Activated B cell treated with CpG ODN at 0.5 μM for 24 hours (primary cell): ENCODE data around the gene MTRR. TPM values are rescaled to one million over a fixed set of nuclear protein-coding genes. Genes with fewer than 3 reads are reported as not detected.

ENCODE experiments used
- ATAC-seq: fragments of 200-7000 bp; cut with Tn5 transposase; one replicate; pipeline ENCODE4 v1.10.0; 2021; ENCODE audit warnings: low read depth, mild to moderate bottlenecking, moderate library complexity
- CTCF ChIA-PET: fragments of 350-600 bp; sonication (Branson Sonifier 250); formaldehyde crosslinking; loops from one replicate; lab custom pipeline; 2021; ENCODE audit warnings: antibody characterized with exemption; lab: Charles Lee
- POLR2A ChIA-PET: fragments of 350-600 bp; sonication (Branson Sonifier 250); formaldehyde crosslinking; loops from one replicate; lab custom pipeline; 2021; ENCODE audit warnings: antibody characterized with exemption; lab: Charles Lee
- DNase-seq: peaks from one replicate; pipeline ENCODE4 v3.0.0; 2022
- H3K27ac Mint-ChIP-seq: one replicate; pipeline ENCODE4 v1.8.0; 2020; ENCODE audit warnings: mixed read lengths
- H3K27me3 Mint-ChIP-seq: one replicate; pipeline ENCODE4 v1.8.0; 2021; ENCODE audit warnings: mixed read lengths
- H3K36me3 Mint-ChIP-seq: one replicate; pipeline ENCODE4 v1.8.0; 2021; ENCODE audit warnings: low read depth, mixed read lengths
- H3K4me1 Mint-ChIP-seq: one replicate; pipeline ENCODE4 v1.8.0; 2021; ENCODE audit warnings: mixed read lengths
- H3K4me3 Mint-ChIP-seq: one replicate; pipeline ENCODE4 v1.8.0; 2020; ENCODE audit warnings: mild to moderate bottlenecking, mixed read lengths
- H3K9me3 Mint-ChIP-seq: one replicate; pipeline ENCODE4 v1.8.0; 2020; ENCODE audit warnings: mixed read lengths
- intact Hi-C: fragments of 100-400 bp; cut with micrococcal nuclease; formaldehyde crosslinking; loops from one replicate; pipeline ENCODE4 v1.15.1; 2024
- total RNA-seq: library from RNA; stranded (reverse); gene quantifications from 2 replicates; pipeline ENCODE4 v1.2.3, GENCODE V29; 2022
- TF ChIP-seq, protein P1 (sequence below): fragments of 200-600 bp; IDR thresholded peaks from one replicate; pipeline ENCODE4 v1.8.0; 2022; ENCODE audit warnings: antibody characterized with exemption, mild to moderate bottlenecking

The MTRR gene
- total RNA-seq, 1 donor from 2014 or later = 70.7 TPM

DNA sequence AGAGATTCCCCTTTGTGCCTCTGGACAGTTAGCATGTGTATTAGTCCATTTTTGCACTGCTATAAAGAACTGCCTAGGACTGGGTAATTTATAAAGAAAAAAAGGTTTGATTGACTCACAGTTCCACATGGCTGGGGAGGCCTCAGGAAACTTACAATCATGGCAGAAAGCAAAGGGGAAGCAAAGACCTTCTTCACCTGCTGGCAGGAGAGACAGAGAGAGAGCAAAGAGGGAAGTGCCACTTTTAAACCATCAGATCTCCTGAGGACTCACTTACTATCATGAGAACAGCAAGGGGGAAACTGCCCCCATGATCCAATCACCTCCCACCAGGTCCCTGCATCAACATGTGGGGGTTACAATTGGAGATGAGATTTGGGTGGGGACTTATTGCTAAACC, 24.0 kb upstream of the MTRR start:
- DNase-seq = no peak
- H3K27me3 Mint-ChIP-seq = peaks cover 26% of the 10 kb centered on the region
- no peaks in the 10 kb centered on the region for H3K9me3 Mint-ChIP-seq
- H3K4me1 Mint-ChIP-seq = peaks cover 14% of the 10 kb centered on the region
- ChIA-PET POLR2A (no interaction called here), CTCF (no interaction called here)
- no peak overlapping the region for H3K27ac Mint-ChIP-seq
- no peak for ATAC-seq
- TF ChIP-seq, protein P1, sequence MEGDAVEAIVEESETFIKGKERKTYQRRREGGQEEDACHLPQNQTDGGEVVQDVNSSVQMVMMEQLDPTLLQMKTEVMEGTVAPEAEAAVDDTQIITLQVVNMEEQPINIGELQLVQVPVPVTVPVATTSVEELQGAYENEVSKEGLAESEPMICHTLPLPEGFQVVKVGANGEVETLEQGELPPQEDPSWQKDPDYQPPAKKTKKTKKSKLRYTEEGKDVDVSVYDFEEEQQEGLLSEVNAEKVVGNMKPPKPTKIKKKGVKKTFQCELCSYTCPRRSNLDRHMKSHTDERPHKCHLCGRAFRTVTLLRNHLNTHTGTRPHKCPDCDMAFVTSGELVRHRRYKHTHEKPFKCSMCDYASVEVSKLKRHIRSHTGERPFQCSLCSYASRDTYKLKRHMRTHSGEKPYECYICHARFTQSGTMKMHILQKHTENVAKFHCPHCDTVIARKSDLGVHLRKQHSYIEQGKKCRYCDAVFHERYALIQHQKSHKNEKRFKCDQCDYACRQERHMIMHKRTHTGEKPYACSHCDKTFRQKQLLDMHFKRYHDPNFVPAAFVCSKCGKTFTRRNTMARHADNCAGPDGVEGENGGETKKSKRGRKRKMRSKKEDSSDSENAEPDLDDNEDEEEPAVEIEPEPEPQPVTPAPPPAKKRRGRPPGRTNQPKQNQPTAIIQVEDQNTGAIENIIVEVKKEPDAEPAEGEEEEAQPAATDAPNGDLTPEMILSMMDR = no peak
- no peak overlapping the region for H3K4me3 Mint-ChIP-seq
- intact Hi-C loops = no loop called here
- no peaks in the 10 kb centered on the region for H3K36me3 Mint-ChIP-seq

DNA sequence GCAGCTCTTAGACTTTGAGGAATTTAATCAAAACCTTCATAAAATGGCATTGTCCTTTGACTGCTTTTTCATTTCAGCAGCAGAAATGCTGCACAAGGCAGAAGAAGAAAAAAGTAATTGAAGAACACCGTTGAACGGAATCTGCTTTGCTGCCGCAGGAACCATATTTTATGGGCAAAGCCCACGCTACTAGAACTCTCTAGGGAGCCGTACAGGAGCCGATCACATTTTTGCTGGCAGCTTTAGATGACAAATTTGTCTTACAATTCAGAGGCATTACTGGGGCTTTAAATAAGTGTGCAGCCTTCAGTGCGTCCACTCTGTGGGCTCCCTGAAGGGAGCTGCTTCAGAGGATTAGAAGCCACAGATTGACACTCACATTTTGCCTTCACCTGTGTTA, 23.4 kb upstream of the MTRR start:
- peaks cover 22% of the 10 kb centered on the region for H3K27me3 Mint-ChIP-seq

DNA sequence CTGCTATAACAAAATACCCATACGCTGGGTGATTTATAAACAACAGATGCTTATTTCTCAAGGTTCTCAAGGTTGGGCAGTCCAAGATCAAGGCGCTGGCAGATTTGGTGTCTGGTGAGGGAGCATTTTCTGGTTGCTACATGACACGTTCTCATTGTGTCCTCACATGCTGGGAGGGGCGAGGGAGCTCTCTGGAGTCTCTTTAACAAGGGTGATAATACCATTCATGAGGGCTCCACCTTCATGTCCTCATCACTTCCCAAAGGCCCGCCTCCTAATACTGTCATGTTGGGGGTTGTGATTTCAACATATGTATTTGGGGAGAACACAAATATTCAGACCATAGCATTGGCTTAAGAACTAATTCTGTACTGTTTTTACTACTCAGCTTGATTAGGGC, 22.6 kb upstream of the MTRR start:
- ChIA-PET POLR2A (no interaction called here), CTCF (no interaction called here)
- intact Hi-C loops = no loop called here
- no peak overlapping the region for H3K4me3 Mint-ChIP-seq
- no peak for ATAC-seq
- H3K36me3 Mint-ChIP-seq = no peaks in the 10 kb centered on the region
- TF ChIP-seq, protein P1 = no peak
- no peak overlapping the region for H3K27ac Mint-ChIP-seq
- H3K4me1 Mint-ChIP-seq = peaks cover 18% of the 10 kb centered on the region
- DNase-seq = no peak
- H3K9me3 Mint-ChIP-seq = no peaks in the 10 kb centered on the region
- peaks cover 19% of the 10 kb centered on the region for H3K27me3 Mint-ChIP-seq

More for the DNA sequence above, 23.4 kb upstream of the MTRR start:
- DNase-seq = no peak
- intact Hi-C loops = no loop called here
- Mint-ChIP-seq H3K4me3 (no peak overlapping the region), H3K9me3 (no peaks in the 10 kb centered on the region), H3K4me1 (peaks cover 16% of the 10 kb centered on the region), H3K27ac (no peak overlapping the region), H3K36me3 (no peaks in the 10 kb centered on the region)
- no peak for ATAC-seq
- CTCF ChIA-PET = no interaction called here
- POLR2A ChIA-PET = no interaction called here
- TF ChIP-seq, protein P1 = no peak

DNA sequence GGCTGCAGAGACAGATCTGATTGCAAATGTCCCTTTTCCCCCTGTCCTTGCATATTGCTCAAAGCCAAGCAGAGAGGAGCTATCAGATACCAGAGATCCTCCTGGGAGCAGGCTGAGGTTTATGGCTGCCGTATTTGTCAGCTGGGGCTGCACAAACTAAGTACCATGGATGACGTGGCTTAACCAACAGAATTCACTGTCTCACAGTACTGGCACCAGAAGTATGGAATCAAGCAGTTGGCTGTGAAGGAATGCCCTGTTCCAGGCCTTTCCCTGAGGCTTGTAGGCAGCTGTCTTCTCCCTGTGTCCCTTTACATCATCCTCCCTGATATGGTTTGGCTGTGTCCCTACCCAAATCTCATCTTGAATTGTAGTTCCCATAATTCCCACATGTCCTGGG, 20.7 kb upstream of the MTRR start:
- TF ChIP-seq, protein P1 = no peak
- H3K27me3 Mint-ChIP-seq = peaks cover 15% of the 10 kb centered on the region
- CTCF ChIA-PET = no interaction called here
- ATAC-seq (no peak), DNase-seq (no peak)
- no peak overlapping the region for H3K4me3 Mint-ChIP-seq
- intact Hi-C loops = no loop called here
- no peaks in the 10 kb centered on the region for H3K36me3 Mint-ChIP-seq
- no peak overlapping the region for H3K27ac Mint-ChIP-seq
- H3K4me1 Mint-ChIP-seq = peaks cover 28% of the 10 kb centered on the region
- H3K9me3 Mint-ChIP-seq = peaks cover 2% of the 10 kb centered on the region
- POLR2A ChIA-PET = no interaction called here

DNA sequence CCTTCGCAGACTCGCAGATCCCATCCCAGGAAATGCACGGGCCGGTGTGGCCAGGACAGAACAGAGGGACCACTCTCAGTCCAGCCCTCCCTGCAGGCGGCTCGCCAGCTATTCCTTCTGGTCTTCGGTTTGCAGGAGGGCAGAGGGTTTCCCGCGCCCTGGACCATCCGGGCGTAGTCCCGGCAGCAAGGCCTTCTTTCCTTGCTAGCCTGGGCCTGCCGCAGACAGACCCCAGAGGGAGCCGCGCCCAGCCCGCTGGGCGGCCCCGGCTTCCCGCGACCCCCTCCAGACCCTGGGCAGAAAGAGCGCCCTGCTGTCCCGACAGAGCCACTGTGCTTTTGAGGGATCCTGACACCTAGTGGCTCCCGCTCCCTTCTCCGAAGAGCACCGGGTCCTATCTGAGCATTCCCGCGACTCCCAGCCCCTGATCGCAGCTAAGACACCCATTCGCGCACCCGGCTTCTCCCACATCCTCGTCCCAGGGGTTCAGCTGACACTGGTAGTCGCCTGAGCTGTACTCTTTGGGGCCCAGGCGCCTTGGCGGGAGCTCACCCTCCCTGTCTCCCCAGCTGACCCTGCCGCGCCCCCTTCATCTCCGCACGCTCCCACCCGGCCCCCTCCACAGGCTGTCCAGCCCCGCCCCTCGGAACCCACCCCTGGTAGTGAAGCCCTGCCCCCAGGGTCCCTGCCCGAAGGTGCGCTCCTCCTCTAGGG, 19.1 kb upstream of the MTRR start:
- intact Hi-C loops = loop anchor here (1.0 kb wide), 1 partner anchor 19 kb away; the partner anchor contains the start of genes FASTKD3 and MTRR
- CTCF ChIA-PET = no interaction called here
- TF ChIP-seq, protein P1 = no peak
- H3K27me3 Mint-ChIP-seq = peaks cover 18% of the 10 kb centered on the region
- no peaks in the 10 kb centered on the region for H3K36me3 Mint-ChIP-seq
- H3K4me3 Mint-ChIP-seq = peak overlapping the region; percentile 81
- H3K4me1 Mint-ChIP-seq = peaks cover 27% of the 10 kb centered on the region
- POLR2A ChIA-PET = interaction anchor here (2.1 kb wide), 1 partner anchor 20 kb away, joined by 12 read pairs; the partner anchor contains the start of genes FASTKD3 and MTRR
- H3K27ac Mint-ChIP-seq = no peak overlapping the region
- peak; percentile 33 for ATAC-seq
- no peak for DNase-seq
- H3K9me3 Mint-ChIP-seq = peaks cover 3% of the 10 kb centered on the region
